ENCODE measurements around the gene CTCF.

CTCF gene

GRCh38 chr16:67653789-67654402 lies 91.6 kb downstream of the CTCF start:
- Histone ChIP-seq H3K9ac (ENCODE audit: low read depth, low read length) (no peak overlapping the region), H3K9me3 (ENCODE audit: insufficient read depth, low read depth, low read length) (no peaks in the 10 kb centered on the region), H3K27me3 (ENCODE audit: insufficient read depth, low read length) (peaks cover 22% of the 10 kb centered on the region), H3K4me1 (ENCODE audit: insufficient read depth, low read length) (no peaks in the 10 kb centered on the region), H3K27ac (ENCODE audit: low read depth, low read length) (no peak overlapping the region), H3K36me3 (ENCODE audit: insufficient read depth, low read length) (peaks cover 31% of the 10 kb centered on the region), H3K4me3 (ENCODE audit: low read length) (peak overlapping the region; percentile 65)
- 55% methylated on average over 23 of the region's 25 CpGs for WGBS

- Histone ChIP-seq H3K36me3 (ENCODE audit: insufficient read depth, low read length) (peaks cover 31% of the 10 kb centered on the region), H3K27me3 (ENCODE audit: insufficient read depth, low read length) (peaks cover 22% of the 10 kb centered on the region), H3K4me1 (ENCODE audit: insufficient read depth, low read length) (no peaks in the 10 kb centered on the region), H3K9me3 (ENCODE audit: insufficient read depth, low read depth, low read length) (no peaks in the 10 kb centered on the region), H3K4me3 (ENCODE audit: low read length) (no peak overlapping the region), H3K27ac (ENCODE audit: low read depth, low read length) (no peak overlapping the region), H3K9ac (ENCODE audit: low read depth, low read length) (no peak overlapping the region)
- 91% methylated on average over 30 of the region's 30 CpGs for WGBS
These were observed 92.1 kb downstream of the CTCF start for GRCh38 chr16:67654403-67654911.

- Histone ChIP-seq H3K36me3 (ENCODE audit: insufficient read depth, low read length) (peaks cover 26% of the 10 kb centered on the region), H3K4me3 (ENCODE audit: low read length) (no peak overlapping the region), H3K9me3 (ENCODE audit: insufficient read depth, low read depth, low read length) (no peaks in the 10 kb centered on the region), H3K9ac (ENCODE audit: low read depth, low read length) (no peak overlapping the region), H3K4me1 (ENCODE audit: insufficient read depth, low read length) (no peaks in the 10 kb centered on the region), H3K27ac (ENCODE audit: low read depth, low read length) (no peak overlapping the region), H3K27me3 (ENCODE audit: insufficient read depth, low read length) (peaks cover 24% of the 10 kb centered on the region)
- WGBS, result 88% methylated on average over 4 of the region's 4 CpGs
These were observed 93.0 kb downstream of the CTCF start for GRCh38 chr16:67655363-67655762.

- Histone ChIP-seq H3K9me3 (ENCODE audit: insufficient read depth, low read depth, low read length) (no peaks in the 10 kb centered on the region), H3K27me3 (ENCODE audit: insufficient read depth, low read length) (peaks cover 20% of the 10 kb centered on the region), H3K36me3 (ENCODE audit: insufficient read depth, low read length) (peaks cover 24% of the 10 kb centered on the region), H3K9ac (ENCODE audit: low read depth, low read length) (no peak overlapping the region), H3K4me1 (ENCODE audit: insufficient read depth, low read length) (no peaks in the 10 kb centered on the region), H3K27ac (ENCODE audit: low read depth, low read length) (no peak overlapping the region), H3K4me3 (ENCODE audit: low read length) (no peak overlapping the region)
- WGBS, result 92% methylated on average over 9 of the region's 9 CpGs
These were observed 94.2 kb downstream of the CTCF start for GRCh38 chr16:67656344-67657016.

- 92% methylated on average over 16 of the region's 16 CpGs for WGBS
- Histone ChIP-seq H3K9ac (ENCODE audit: low read depth, low read length) (no peak overlapping the region), H3K36me3 (ENCODE audit: insufficient read depth, low read length) (peaks cover 21% of the 10 kb centered on the region), H3K9me3 (ENCODE audit: insufficient read depth, low read depth, low read length) (no peaks in the 10 kb centered on the region), H3K4me3 (ENCODE audit: low read length) (no peak overlapping the region), H3K27me3 (ENCODE audit: insufficient read depth, low read length) (peaks cover 20% of the 10 kb centered on the region), H3K4me1 (ENCODE audit: insufficient read depth, low read length) (no peaks in the 10 kb centered on the region), H3K27ac (ENCODE audit: low read depth, low read length) (no peak overlapping the region)
These were observed 94.8 kb downstream of the CTCF start for GRCh38 chr16:67657017-67657608.

GRCh38 chr16:67657751-67658518 lies 95.6 kb downstream of the CTCF start:
- Histone ChIP-seq H3K27me3 (ENCODE audit: insufficient read depth, low read length) (peaks cover 16% of the 10 kb centered on the region), H3K9me3 (ENCODE audit: insufficient read depth, low read depth, low read length) (no peaks in the 10 kb centered on the region), H3K4me3 (ENCODE audit: low read length) (no peak overlapping the region), H3K9ac (ENCODE audit: low read depth, low read length) (no peak overlapping the region), H3K36me3 (ENCODE audit: insufficient read depth, low read length) (peaks cover 21% of the 10 kb centered on the region), H3K27ac (ENCODE audit: low read depth, low read length) (no peak overlapping the region), H3K4me1 (ENCODE audit: insufficient read depth, low read length) (no peaks in the 10 kb centered on the region)
- 95% methylated on average over 17 of the region's 18 CpGs for WGBS

- H3K36me3 ChIP-seq (ENCODE audit: insufficient read depth, low read length), result peaks cover 21% of the 10 kb centered on the region
- H3K27me3 ChIP-seq (ENCODE audit: insufficient read depth, low read length), result peaks cover 7% of the 10 kb centered on the region; the same call in 1 of the 2 replicates
- H3K9me3 ChIP-seq (ENCODE audit: insufficient read depth, low read depth, low read length), result no peaks in the 10 kb centered on the region
- no peaks in the 10 kb centered on the region for H3K4me1 ChIP-seq (ENCODE audit: insufficient read depth, low read length)
- 41% methylated on average over 21 of the region's 21 CpGs for whole genome bisulfite sequencing
- H3K27ac ChIP-seq (ENCODE audit: low read depth, low read length), result no peak overlapping the region
- peak overlapping the region; percentile 65 for H3K9ac ChIP-seq (ENCODE audit: low read depth, low read length)
- H3K4me3 ChIP-seq (ENCODE audit: low read length), result peak overlapping the region; percentile 86
These were observed 96.7 kb downstream of the CTCF start for GRCh38 chr16:67658849-67659674.

GRCh38 chr16:67659675-67660563 lies 97.6 kb downstream of the CTCF start, which contains the start of gene ACD:
Gene ACD (minus strand): TSS chr16:67660260. CDS start chr16:67660220, 40 bp downstream.
- under 1% methylated on average over 83 of the region's 83 CpGs for WGBS
- Histone ChIP-seq H3K27me3 (ENCODE audit: insufficient read depth, low read length) (0 out of 2 replicates have a peak, but pooled peaks cover 2% of the 10 kb centered on the region), H3K36me3 (ENCODE audit: insufficient read depth, low read length) (peaks cover 21% of the 10 kb centered on the region), H3K9me3 (ENCODE audit: insufficient read depth, low read depth, low read length) (no peaks in the 10 kb centered on the region), H3K4me1 (ENCODE audit: insufficient read depth, low read length) (no peaks in the 10 kb centered on the region), H3K27ac (ENCODE audit: low read depth, low read length) (peak within 1 kb of the TSS; percentile 90; the same call in 1 of the 2 replicates), H3K9ac (ENCODE audit: low read depth, low read length) (peak within 1 kb of the TSS; percentile 65), H3K4me3 (ENCODE audit: low read length) (peak within 1 kb of the TSS; percentile 86)

GRCh38 chr16:67660564-67661028 lies 98.3 kb downstream of the CTCF start, which contains the start of gene PARD6A:
Gene PARD6A (plus strand): TSS chr16:67660960. CDS start chr16:67661039, 79 bp downstream.
- Histone ChIP-seq H3K27ac (ENCODE audit: low read depth, low read length) (peak within 1 kb of the TSS; percentile 90; the same call in 1 of the 2 replicates), H3K36me3 (ENCODE audit: insufficient read depth, low read length) (peaks cover 21% of the 10 kb centered on the region), H3K27me3 (ENCODE audit: insufficient read depth, low read length) (0 out of 2 replicates have a peak, but pooled peaks cover 2% of the 10 kb centered on the region), H3K9ac (ENCODE audit: low read depth, low read length) (peak within 1 kb of the TSS; percentile 65), H3K4me3 (ENCODE audit: low read length) (peak within 1 kb of the TSS; percentile 86), H3K9me3 (ENCODE audit: insufficient read depth, low read depth, low read length) (no peaks in the 10 kb centered on the region), H3K4me1 (ENCODE audit: insufficient read depth, low read length) (peaks cover 2% of the 10 kb centered on the region; the same call in 1 of the 2 replicates)
- WGBS, result under 1% methylated on average over 48 of the region's 48 CpGs

Measured in HUES64 (cell line).